ENCODE measurements around the gene GLI2. TPM values are rescaled to one million over a fixed set of nuclear protein-coding genes. Genes with fewer than 3 reads are reported as not detected.

The GLI2 gene
- total and polyA plus RNA-seq, 2 experiments from 2014 or later: 53.6 to 57.0 TPM

DNA sequence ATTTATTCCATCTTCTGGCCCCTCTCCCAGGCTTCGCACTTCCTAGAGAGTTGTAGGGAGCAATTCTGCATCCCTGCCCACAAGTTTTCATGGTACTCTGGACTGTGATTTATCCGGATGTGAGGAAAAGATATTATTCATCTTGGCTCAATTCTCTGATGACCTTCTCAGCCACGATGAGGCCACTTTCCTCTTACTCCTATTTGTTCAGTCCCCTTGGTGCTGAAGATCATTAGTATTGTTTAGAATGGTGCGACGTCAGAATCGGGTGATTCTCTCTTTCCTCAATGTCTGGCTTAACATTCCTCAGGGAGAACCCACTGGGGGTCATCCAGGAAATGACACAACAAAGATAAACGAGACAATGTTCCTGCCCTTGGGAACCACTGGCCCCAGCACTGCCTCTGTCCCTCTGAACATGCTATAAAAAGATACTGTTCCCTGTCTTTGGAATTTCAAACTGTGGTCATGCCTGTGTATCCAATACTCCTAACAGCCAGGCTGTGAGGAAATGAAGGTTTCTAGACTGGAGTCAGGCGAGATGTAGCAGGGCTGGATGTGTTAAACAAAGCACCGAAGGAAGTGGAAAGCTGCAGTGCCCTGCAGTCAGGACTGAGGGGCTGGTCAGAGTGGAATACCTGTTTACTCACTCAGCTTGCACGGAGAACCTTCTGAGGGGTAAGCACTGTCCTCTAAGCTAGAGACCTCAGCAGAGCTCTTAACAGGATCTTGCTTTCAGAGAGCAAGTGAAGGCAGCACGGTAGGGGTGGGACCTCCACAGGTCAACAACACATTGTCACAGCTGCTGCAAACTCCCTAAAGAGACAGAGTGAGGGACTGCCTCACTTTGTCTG is 12.9 kb upstream of the GLI2 start:
- peaks cover 2% of the 10 kb centered on the region; the same call in 1 of the 2 replicates for H3K9me2 ChIP-seq (ENCODE audit: insufficient read depth)
- no peak overlapping the region for H3K4me3 ChIP-seq
- peaks cover 11% of the 10 kb centered on the region; the same call in 1 of the 2 replicates for H3K4me1 ChIP-seq (ENCODE audit: insufficient read depth)
- no peak overlapping the region for H3K27ac ChIP-seq (ENCODE audit: low read depth)
- no peaks in the 10 kb centered on the region for H3K79me2 ChIP-seq (replicated peaks; ENCODE audit: insufficient read depth)
- DNase-seq (ENCODE audit: low spot score) (no peak), ATAC-seq (peak; percentile 92)
- H3K36me3 Mint-ChIP-seq (ENCODE audit: low read depth): peaks cover 16% of the 10 kb centered on the region; the same call in 2 of the 3 replicates
- H3K27me3 Mint-ChIP-seq (ENCODE audit: insufficient read depth, low read depth, poor library complexity): peaks cover 7% of the 10 kb centered on the region
- H4K20me1 ChIP-seq (replicated peaks; ENCODE audit: insufficient read depth): no peaks in the 10 kb centered on the region
- peaks cover 28% of the 10 kb centered on the region for H3K9me3 Mint-ChIP-seq
- H2AFZ ChIP-seq: no peak overlapping the region
- TF ChIP-seq EZH2phosphoT487 (IDR thresholded peaks at IDR 0.05; ENCODE audit: unreplicated experiment) (no peak), ZNF331 (CRISPR knock-in tag; IDR thresholded peaks at IDR 0.05; ENCODE audit: low read depth) (no peak), ZNF114 (CRISPR knock-in tag; IDR thresholded peaks at IDR 0.05) (no peak), JUNB (IDR thresholded peaks at IDR 0.05; ENCODE audit: unreplicated experiment) (no peak), CREB1 (CRISPR knock-in tag; IDR thresholded peaks at IDR 0.05; ENCODE audit: low read depth) (no peak), EZH2 (IDR thresholded peaks at IDR 0.05; ENCODE audit: low read depth, unreplicated experiment) (no peak), NANOG (IDR thresholded peaks at IDR 0.05; ENCODE audit: borderline replicate concordance) (no peak), POLR2AphosphoS5 (IDR thresholded peaks at IDR 0.05; ENCODE audit: low read depth) (no peak), STAT1 (IDR thresholded peaks at IDR 0.05; ENCODE audit: unreplicated experiment) (no peak)
- TF ChIP-seq, protein P1, sequence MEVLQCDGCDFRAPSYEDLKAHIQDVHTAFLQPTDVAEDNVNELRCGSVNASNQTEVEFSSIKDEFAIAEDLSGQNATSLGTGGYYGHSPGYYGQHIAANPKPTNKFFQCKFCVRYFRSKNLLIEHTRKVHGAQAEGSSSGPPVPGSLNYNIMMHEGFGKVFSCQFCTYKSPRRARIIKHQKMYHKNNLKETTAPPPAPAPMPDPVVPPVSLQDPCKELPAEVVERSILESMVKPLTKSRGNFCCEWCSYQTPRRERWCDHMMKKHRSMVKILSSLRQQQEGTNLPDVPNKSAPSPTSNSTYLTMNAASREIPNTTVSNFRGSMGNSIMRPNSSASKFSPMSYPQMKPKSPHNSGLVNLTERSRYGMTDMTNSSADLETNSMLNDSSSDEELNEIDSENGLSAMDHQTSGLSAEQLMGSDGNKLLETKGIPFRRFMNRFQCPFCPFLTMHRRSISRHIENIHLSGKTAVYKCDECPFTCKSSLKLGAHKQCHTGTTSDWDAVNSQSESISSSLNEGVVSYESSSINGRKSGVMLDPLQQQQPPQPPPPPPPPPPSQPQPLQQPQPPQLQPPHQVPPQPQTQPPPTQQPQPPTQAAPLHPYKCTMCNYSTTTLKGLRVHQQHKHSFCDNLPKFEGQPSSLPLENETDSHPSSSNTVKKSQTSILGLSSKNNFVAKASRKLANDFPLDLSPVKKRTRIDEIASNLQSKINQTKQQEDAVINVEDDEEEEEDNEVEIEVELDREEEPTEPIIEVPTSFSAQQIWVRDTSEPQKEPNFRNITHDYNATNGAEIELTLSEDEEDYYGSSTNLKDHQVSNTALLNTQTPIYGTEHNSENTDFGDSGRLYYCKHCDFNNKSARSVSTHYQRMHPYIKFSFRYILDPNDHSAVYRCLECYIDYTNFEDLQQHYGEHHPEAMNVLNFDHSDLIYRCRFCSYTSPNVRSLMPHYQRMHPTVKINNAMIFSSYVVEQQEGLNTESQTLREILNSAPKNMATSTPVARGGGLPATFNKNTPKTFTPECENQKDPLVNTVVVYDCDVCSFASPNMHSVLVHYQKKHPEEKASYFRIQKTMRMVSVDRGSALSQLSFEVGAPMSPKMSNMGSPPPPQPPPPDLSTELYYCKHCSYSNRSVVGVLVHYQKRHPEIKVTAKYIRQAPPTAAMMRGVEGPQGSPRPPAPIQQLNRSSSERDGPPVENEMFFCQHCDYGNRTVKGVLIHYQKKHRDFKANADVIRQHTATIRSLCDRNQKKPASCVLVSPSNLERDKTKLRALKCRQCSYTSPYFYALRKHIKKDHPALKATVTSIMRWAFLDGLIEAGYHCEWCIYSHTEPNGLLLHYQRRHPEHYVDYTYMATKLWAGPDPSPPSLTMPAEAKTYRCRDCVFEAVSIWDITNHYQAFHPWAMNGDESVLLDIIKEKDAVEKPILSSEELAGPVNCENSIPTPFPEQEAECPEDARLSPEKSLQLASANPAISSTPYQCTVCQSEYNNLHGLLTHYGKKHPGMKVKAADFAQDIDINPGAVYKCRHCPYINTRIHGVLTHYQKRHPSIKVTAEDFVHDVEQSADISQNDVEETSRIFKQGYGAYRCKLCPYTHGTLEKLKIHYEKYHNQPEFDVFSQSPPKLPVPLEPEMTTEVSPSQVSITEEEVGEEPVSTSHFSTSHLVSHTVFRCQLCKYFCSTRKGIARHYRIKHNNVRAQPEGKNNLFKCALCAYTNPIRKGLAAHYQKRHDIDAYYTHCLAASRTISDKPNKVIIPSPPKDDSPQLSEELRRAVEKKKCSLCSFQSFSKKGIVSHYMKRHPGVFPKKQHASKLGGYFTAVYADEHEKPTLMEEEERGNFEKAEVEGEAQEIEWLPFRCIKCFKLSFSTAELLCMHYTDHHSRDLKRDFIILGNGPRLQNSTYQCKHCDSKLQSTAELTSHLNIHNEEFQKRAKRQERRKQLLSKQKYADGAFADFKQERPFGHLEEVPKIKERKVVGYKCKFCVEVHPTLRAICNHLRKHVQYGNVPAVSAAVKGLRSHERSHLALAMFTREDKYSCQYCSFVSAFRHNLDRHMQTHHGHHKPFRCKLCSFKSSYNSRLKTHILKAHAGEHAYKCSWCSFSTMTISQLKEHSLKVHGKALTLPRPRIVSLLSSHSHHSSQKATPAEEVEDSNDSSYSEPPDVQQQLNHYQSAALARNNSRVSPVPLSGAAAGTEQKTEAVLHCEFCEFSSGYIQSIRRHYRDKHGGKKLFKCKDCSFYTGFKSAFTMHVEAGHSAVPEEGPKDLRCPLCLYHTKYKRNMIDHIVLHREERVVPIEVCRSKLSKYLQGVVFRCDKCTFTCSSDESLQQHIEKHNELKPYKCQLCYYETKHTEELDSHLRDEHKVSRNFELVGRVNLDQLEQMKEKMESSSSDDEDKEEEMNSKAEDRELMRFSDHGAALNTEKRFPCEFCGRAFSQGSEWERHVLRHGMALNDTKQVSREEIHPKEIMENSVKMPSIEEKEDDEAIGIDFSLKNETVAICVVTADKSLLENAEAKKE (CRISPR knock-in tag; IDR thresholded peaks at IDR 0.05): no peak
- TF ChIP-seq, protein P2, sequence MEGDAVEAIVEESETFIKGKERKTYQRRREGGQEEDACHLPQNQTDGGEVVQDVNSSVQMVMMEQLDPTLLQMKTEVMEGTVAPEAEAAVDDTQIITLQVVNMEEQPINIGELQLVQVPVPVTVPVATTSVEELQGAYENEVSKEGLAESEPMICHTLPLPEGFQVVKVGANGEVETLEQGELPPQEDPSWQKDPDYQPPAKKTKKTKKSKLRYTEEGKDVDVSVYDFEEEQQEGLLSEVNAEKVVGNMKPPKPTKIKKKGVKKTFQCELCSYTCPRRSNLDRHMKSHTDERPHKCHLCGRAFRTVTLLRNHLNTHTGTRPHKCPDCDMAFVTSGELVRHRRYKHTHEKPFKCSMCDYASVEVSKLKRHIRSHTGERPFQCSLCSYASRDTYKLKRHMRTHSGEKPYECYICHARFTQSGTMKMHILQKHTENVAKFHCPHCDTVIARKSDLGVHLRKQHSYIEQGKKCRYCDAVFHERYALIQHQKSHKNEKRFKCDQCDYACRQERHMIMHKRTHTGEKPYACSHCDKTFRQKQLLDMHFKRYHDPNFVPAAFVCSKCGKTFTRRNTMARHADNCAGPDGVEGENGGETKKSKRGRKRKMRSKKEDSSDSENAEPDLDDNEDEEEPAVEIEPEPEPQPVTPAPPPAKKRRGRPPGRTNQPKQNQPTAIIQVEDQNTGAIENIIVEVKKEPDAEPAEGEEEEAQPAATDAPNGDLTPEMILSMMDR (conservative IDR thresholded peaks at IDR 0.05; ENCODE audit: low read depth in 2 of 2): no peak
- TF ChIP-seq, protein P3, sequence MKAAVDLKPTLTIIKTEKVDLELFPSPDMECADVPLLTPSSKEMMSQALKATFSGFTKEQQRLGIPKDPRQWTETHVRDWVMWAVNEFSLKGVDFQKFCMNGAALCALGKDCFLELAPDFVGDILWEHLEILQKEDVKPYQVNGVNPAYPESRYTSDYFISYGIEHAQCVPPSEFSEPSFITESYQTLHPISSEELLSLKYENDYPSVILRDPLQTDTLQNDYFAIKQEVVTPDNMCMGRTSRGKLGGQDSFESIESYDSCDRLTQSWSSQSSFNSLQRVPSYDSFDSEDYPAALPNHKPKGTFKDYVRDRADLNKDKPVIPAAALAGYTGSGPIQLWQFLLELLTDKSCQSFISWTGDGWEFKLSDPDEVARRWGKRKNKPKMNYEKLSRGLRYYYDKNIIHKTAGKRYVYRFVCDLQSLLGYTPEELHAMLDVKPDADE (IDR thresholded peaks at IDR 0.05): no peak
- TF ChIP-seq, protein P4, sequence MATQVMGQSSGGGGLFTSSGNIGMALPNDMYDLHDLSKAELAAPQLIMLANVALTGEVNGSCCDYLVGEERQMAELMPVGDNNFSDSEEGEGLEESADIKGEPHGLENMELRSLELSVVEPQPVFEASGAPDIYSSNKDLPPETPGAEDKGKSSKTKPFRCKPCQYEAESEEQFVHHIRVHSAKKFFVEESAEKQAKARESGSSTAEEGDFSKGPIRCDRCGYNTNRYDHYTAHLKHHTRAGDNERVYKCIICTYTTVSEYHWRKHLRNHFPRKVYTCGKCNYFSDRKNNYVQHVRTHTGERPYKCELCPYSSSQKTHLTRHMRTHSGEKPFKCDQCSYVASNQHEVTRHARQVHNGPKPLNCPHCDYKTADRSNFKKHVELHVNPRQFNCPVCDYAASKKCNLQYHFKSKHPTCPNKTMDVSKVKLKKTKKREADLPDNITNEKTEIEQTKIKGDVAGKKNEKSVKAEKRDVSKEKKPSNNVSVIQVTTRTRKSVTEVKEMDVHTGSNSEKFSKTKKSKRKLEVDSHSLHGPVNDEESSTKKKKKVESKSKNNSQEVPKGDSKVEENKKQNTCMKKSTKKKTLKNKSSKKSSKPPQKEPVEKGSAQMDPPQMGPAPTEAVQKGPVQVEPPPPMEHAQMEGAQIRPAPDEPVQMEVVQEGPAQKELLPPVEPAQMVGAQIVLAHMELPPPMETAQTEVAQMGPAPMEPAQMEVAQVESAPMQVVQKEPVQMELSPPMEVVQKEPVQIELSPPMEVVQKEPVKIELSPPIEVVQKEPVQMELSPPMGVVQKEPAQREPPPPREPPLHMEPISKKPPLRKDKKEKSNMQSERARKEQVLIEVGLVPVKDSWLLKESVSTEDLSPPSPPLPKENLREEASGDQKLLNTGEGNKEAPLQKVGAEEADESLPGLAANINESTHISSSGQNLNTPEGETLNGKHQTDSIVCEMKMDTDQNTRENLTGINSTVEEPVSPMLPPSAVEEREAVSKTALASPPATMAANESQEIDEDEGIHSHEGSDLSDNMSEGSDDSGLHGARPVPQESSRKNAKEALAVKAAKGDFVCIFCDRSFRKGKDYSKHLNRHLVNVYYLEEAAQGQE (IDR thresholded peaks at IDR 0.05; ENCODE audit: unreplicated experiment): no peak
- no peaks in the 10 kb centered on the region for H3K36me3 ChIP-seq (ENCODE audit: insufficient read depth)
- peaks cover 14% of the 10 kb centered on the region; the same call in 1 of the 2 replicates for H3K27me3 ChIP-seq (ENCODE audit: insufficient read depth)
- no peaks in the 10 kb centered on the region for H3F3A ChIP-seq (replicated peaks; ENCODE audit: low read depth)
- H3K4me1 Mint-ChIP-seq: peaks cover 15% of the 10 kb centered on the region
- H3K27ac Mint-ChIP-seq: no peak overlapping the region
- 0 out of 2 replicates have a peak overlapping the region, but pooled peaks have one; percentile 33 for H3K4me2 ChIP-seq
- no peak overlapping the region for H3K4me3 Mint-ChIP-seq
